ENCODE data around the gene EGLN2. TPM values are rescaled to one million over a fixed set of nuclear protein-coding genes. Genes with fewer than 3 reads are reported as not detected.

EGLN2 gene
- total RNA-seq, 1 donor from 2014 or later = 27.0 TPM

DNA sequence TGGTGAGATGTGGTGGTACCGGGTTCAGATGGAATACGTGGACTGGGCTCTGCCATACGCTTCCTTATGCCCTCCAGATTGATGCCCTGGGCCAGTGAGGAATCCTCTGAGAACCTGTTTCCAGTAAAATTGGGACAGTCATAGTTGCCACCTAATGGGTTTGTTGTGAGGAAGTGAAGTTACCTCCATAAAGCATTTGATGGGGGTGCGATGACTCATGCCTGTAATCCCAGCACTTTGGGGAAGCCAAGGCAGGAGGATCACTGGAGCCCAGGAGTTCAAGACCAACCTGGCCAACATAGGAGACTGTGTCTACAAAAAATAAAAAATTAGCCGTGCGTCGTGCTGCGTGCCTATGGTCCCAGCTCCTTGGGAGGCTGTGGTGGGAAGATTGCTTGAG lies 43.2 kb upstream of the EGLN2 start:
- Histone ChIP-seq H3K36me3 (peaks cover 6% of the 10 kb centered on the region), H3K79me2 (ENCODE audit: low read depth) (peaks cover 85% of the 10 kb centered on the region), H2AFZ (replicated peaks) (no peak overlapping the region), H4K20me1 (ENCODE audit: low read depth) (peaks cover 76% of the 10 kb centered on the region), H3K4me2 (peak overlapping the region; percentile 25), H3F3A (ENCODE audit: low read depth) (peaks cover 25% of the 10 kb centered on the region), H3K4me1 (peaks cover 18% of the 10 kb centered on the region), H3K9me3 (ENCODE audit: low read depth) (no peaks in the 10 kb centered on the region), H3K27me3 (no peaks in the 10 kb centered on the region), H3K4me3 (no peak overlapping the region), H3K9ac (no peak overlapping the region), H3K27ac (no peak overlapping the region)
- peak overlapping the region; percentile 53 for H3K27ac Mint-ChIP-seq
- H3K36me3 Mint-ChIP-seq = peaks cover 37% of the 10 kb centered on the region
- peaks cover 36% of the 10 kb centered on the region for H3K4me1 Mint-ChIP-seq
- peaks cover 6% of the 10 kb centered on the region for H3K27me3 Mint-ChIP-seq (ENCODE audit: insufficient read depth, low read depth)
- no peak overlapping the region for H3K4me3 Mint-ChIP-seq
- TF ChIP-seq, protein P1, sequence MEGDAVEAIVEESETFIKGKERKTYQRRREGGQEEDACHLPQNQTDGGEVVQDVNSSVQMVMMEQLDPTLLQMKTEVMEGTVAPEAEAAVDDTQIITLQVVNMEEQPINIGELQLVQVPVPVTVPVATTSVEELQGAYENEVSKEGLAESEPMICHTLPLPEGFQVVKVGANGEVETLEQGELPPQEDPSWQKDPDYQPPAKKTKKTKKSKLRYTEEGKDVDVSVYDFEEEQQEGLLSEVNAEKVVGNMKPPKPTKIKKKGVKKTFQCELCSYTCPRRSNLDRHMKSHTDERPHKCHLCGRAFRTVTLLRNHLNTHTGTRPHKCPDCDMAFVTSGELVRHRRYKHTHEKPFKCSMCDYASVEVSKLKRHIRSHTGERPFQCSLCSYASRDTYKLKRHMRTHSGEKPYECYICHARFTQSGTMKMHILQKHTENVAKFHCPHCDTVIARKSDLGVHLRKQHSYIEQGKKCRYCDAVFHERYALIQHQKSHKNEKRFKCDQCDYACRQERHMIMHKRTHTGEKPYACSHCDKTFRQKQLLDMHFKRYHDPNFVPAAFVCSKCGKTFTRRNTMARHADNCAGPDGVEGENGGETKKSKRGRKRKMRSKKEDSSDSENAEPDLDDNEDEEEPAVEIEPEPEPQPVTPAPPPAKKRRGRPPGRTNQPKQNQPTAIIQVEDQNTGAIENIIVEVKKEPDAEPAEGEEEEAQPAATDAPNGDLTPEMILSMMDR (IDR thresholded peaks at IDR 0.05) = no peak
- TF ChIP-seq EZH2phosphoT487 (IDR thresholded peaks at IDR 0.05) (no peak), EZH2 (IDR thresholded peaks at IDR 0.05) (no peak)
- DNase-seq (ENCODE audit: low spot score) = no peak
- H3K9me3 Mint-ChIP-seq = no peaks in the 10 kb centered on the region

DNA sequence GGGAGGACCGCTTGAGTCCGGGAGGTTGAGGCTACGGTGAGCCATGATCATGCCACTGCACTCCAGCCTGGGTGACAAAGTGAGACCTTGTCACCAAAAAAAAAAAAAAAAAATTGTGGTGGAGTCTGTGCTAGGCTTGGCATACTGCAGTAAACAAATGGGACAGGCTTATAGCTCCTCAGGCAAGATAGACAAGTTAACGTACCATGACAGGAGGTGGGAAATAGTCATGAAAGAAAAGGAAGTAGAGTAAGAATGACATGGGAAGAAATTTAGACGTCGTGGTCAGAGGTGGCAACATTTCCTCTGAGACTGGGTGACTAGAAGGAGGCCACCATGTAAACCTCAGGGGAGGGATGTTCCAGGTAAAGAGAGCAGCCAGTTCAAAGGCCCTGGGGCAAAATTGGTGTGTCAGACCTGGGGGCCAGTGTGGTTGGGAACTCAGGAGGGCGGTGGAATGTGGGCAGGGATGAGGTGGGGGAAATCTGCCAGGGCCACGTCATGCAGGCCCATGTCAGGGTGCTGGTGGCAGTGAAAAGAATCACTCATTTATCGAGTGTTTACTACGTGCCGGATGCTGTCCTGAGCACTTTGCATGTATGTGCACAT lies 42.4 kb upstream of the EGLN2 start:
- Histone ChIP-seq H3K4me2 (no peak overlapping the region), H3K79me2 (ENCODE audit: low read depth) (peaks cover 81% of the 10 kb centered on the region), H3K27me3 (no peaks in the 10 kb centered on the region), H3K9ac (no peak overlapping the region), H4K20me1 (ENCODE audit: low read depth) (peaks cover 81% of the 10 kb centered on the region), H3K27ac (no peak overlapping the region), H3K4me1 (peaks cover 18% of the 10 kb centered on the region), H3K36me3 (peaks cover 6% of the 10 kb centered on the region), H3K4me3 (no peak overlapping the region), H3K9me3 (ENCODE audit: low read depth) (no peaks in the 10 kb centered on the region), H3F3A (ENCODE audit: low read depth) (peaks cover 24% of the 10 kb centered on the region), H2AFZ (replicated peaks) (no peak overlapping the region)
- TF ChIP-seq EZH2 (IDR thresholded peaks at IDR 0.05) (no peak), EZH2phosphoT487 (IDR thresholded peaks at IDR 0.05) (no peak)
- TF ChIP-seq, protein P1 (IDR thresholded peaks at IDR 0.05) = no peak
- Mint-ChIP-seq H3K4me3 (peak overlapping the region; percentile 12), H3K27ac (no peak overlapping the region), H3K4me1 (peaks cover 32% of the 10 kb centered on the region), H3K27me3 (ENCODE audit: insufficient read depth, low read depth) (peaks cover 6% of the 10 kb centered on the region), H3K36me3 (peaks cover 40% of the 10 kb centered on the region), H3K9me3 (no peaks in the 10 kb centered on the region)
- no peak for DNase-seq (ENCODE audit: low spot score)

DNA sequence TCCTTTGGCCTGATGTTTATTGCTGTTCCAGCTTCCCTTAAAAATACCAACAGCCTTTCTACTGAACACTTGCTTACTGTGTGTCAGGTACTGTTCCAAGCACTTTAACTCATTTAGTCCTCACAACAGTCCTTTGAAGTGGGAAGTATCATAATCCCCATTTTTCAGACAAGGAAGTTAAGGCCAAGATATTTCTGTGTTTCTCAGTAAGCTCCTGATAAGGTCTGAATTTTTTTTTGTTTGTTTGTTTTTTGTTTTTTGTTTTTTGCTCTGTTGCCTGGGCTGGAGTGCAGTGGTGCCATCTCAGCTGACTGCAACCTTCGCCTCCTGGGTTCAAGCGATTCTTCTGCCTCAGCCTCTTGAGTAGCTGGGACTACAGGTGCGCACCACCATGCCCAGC lies 40.5 kb upstream of the EGLN2 start:
- Histone ChIP-seq H3K27me3 (no peaks in the 10 kb centered on the region), H3K36me3 (peaks cover 6% of the 10 kb centered on the region), H3K9me3 (ENCODE audit: low read depth) (no peaks in the 10 kb centered on the region), H3F3A (ENCODE audit: low read depth) (peaks cover 27% of the 10 kb centered on the region), H3K9ac (no peak overlapping the region), H3K4me2 (no peak overlapping the region), H3K4me1 (peaks cover 6% of the 10 kb centered on the region), H2AFZ (replicated peaks) (no peak overlapping the region), H3K27ac (no peak overlapping the region), H3K4me3 (no peak overlapping the region), H4K20me1 (ENCODE audit: low read depth) (peaks cover 89% of the 10 kb centered on the region), H3K79me2 (ENCODE audit: low read depth) (peaks cover 62% of the 10 kb centered on the region)
- Mint-ChIP-seq H3K27ac (no peak overlapping the region), H3K9me3 (no peaks in the 10 kb centered on the region), H3K27me3 (ENCODE audit: insufficient read depth, low read depth) (peaks cover 6% of the 10 kb centered on the region), H3K4me1 (peaks cover 19% of the 10 kb centered on the region), H3K36me3 (peaks cover 47% of the 10 kb centered on the region), H3K4me3 (no peak overlapping the region)
- no peak for DNase-seq (ENCODE audit: low spot score)
- TF ChIP-seq, protein P1 (IDR thresholded peaks at IDR 0.05) = no peak

Measured in neural progenitor cell (in vitro differentiated cells).